HEK293T (cell line): Measurements from ENCODE around the gene JMJD8.

Experiments
- FOXA1 ChIP-seq: fragments of 450-650 bp; IDR thresholded peaks from 2 replicates; pipeline ENCODE4 v1.6.1; 2016; ENCODE audit warnings: mild to moderate bottlenecking
- FOXK2 ChIP-seq: fragments of 450-650 bp; IDR thresholded peaks from 2 replicates; pipeline ENCODE4 v1.6.1; 2016; ENCODE audit warnings: mild to moderate bottlenecking
- FOXM1 ChIP-seq: fragments of 450-650 bp; IDR thresholded peaks from 2 replicates; pipeline ENCODE4 v1.6.1; 2017; ENCODE audit warnings: mild to moderate bottlenecking, borderline replicate concordance
- HDGF ChIP-seq: fragments of 450-650 bp; IDR thresholded peaks from 2 replicates; pipeline ENCODE4 v1.6.1; 2017; ENCODE audit warnings: antibody characterized with exemption, borderline replicate concordance
- NFRKB ChIP-seq: fragments of 450-650 bp; IDR thresholded peaks from 2 replicates; pipeline ENCODE4 v1.6.1; 2016; ENCODE audit warnings: mild to moderate bottlenecking, moderate library complexity
- SP1 ChIP-seq: fragments of 450-650 bp; IDR thresholded peaks from 2 replicates; pipeline ENCODE4 v1.6.1; 2017
- SUZ12 ChIP-seq: fragments of 450-650 bp; IDR thresholded peaks from 2 replicates; pipeline ENCODE4 v1.6.1; 2016; ENCODE audit warnings: mild to moderate bottlenecking
- TARDBP ChIP-seq: fragments of 450-650 bp; IDR thresholded peaks from 2 replicates; pipeline ENCODE4 v1.6.1; 2016

DNA sequence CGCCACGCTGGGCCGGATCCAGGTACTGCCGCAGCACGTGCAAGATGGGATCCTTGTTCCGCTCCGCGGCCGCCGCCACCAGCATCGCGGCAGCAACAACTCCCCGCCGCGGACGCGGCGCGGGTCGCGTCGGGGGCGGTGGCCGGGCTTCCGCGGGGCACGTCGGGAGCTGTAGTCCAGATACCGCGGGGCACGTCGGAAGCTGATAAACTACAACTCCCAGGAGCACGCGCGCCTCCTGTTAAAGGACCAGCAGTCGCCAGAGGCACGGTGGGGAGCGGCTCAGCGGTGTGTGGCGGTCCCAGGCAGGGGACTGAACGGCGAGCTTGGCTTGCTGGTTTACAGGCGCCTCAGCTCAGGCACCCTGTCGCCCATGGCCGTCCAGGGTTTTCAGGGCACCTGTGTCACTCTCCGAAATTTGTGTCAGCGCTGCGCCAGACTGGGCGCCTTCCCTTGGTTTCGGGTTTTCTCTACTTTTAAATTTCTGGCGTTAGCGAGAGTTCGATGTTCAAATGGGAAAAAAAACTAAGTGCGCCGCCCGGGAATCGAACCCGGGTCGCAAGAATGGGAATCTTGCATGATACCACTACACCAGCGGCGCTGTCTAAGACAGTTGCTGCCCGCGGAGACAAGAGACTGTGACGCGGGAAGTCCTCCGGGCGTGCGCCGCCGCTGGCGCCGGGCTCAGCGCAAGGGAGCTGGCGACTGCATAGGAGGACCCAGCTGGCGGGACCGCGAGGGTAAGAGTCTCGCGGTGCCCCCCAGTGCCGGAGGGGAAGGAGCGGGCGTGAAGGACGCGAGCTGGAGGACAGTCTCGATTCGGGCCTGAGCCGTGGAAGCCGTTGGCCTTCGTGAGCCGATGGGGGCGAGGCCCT is 47.7 kb downstream of the JMJD8 start, which contains the start of gene METTL26:
- no peak for TF ChIP-seq SUZ12
- no peak; the same call in 1 of the 2 replicates for TF ChIP-seq FOXM1
- TF ChIP-seq SP1: no peak
- TF ChIP-seq TARDBP: no peak
- TF ChIP-seq FOXK2: no peak
- no peak for TF ChIP-seq NFRKB
- TF ChIP-seq HDGF: no peak
- TF ChIP-seq FOXA1: no peak
